GM12872 (cell line): ENCODE data around the gene TRNAU1AP.

Experiments used
- CTCF ChIP-seq: IDR thresholded peaks from 3 replicates; pipeline ENCODE4 v1.5.1; 2011; ENCODE audit warnings: low read depth, mild to moderate bottlenecking, low read length, moderate library complexity; ENCODE audit not compliant: insufficient read depth

Gene TRNAU1AP

GRCh38 chr1:28564310-28564709, 11.4 kb downstream of the TRNAU1AP start:
- TF ChIP-seq CTCF: no peak

- no peak for TF ChIP-seq CTCF
These were observed 12.2 kb downstream of the TRNAU1AP start for GRCh38 chr1:28565040-28565439.

- no peak for TF ChIP-seq CTCF
These were observed 12.8 kb downstream of the TRNAU1AP start for GRCh38 chr1:28565726-28566125.

GRCh38 chr1:28566931-28567330, 14.0 kb downstream of the TRNAU1AP start:
- TF ChIP-seq CTCF: no peak

GRCh38 chr1:28571911-28572310, 19.0 kb downstream of the TRNAU1AP start:
- no peak for TF ChIP-seq CTCF

- no peak for TF ChIP-seq CTCF
These were observed 20.7 kb downstream of the TRNAU1AP start for GRCh38 chr1:28573564-28573963.

- no peak for TF ChIP-seq CTCF
These were observed 24.3 kb downstream of the TRNAU1AP start for GRCh38 chr1:28577052-28577678.
